Subcutaneous abdominal adipose tissue (tissue), 5 donors: Measurements from ENCODE around the gene TCF4.

Source experiments
- H3K27ac ChIP-seq: one replicate; pipeline ENCODE4 v1.7.0; 2013; ENCODE audit warnings: low read depth, mild to moderate bottlenecking, inconsistent platforms, low read length, moderate library complexity
- H3K27me3 ChIP-seq, 5 donors: one replicate each; pipeline ENCODE4 v1.7.0; 2013; ENCODE audit warnings: low read length in 5 of 5, inconsistent platforms in 1 of 5; ENCODE audit not compliant: control insufficient read depth in 5 of 5, insufficient read depth in 4 of 5
- H3K36me3 ChIP-seq, 5 donors: one replicate each; pipeline ENCODE4 v1.7.0; 2013; ENCODE audit warnings: low read length in 5 of 5; ENCODE audit not compliant: control insufficient read depth in 5 of 5, insufficient read depth in 5 of 5
- H3K4me1 ChIP-seq, 5 donors: one replicate each; pipeline ENCODE4 v1.7.0; 2013; ENCODE audit warnings: low read length in 5 of 5, mild to moderate bottlenecking in 3 of 5, moderate library complexity in 1 of 5; ENCODE audit not compliant: control insufficient read depth in 5 of 5, insufficient read depth in 5 of 5
- H3K4me3 ChIP-seq, 5 donors: one replicate each; pipeline ENCODE4 v1.7.0; 2013; ENCODE audit warnings: low read length in 5 of 5, low read depth in 1 of 5
- H3K9ac ChIP-seq, 5 donors: one replicate each; pipeline ENCODE4 v1.7.0; 2013; ENCODE audit warnings: low read length in 5 of 5, mild to moderate bottlenecking in 4 of 5, moderate library complexity in 3 of 5
- H3K9me3 ChIP-seq, 5 donors: one replicate each; pipeline ENCODE4 v1.7.0; 2013; ENCODE audit warnings: low read length in 5 of 5; ENCODE audit not compliant: control insufficient read depth in 5 of 5
- donor health status: healthy.
- donor health status: healthy.
- donor health status: healthy.
- donor health status: healthy.
- donor health status: healthy.

TCF4 gene

GRCh38 chr18:55387139-55387984 lies 200.6 kb downstream of the TCF4 start:
- Histone ChIP-seq H3K9me3 (peaks cover 0 to 5% (median 0%) of the 10 kb centered on the region in 5 donors), H3K9ac (peak overlapping the region in 1 of 5 donors; percentile 4), H3K36me3 (peaks cover 0 to 5% (median 3%) of the 10 kb centered on the region in 5 donors), H3K27ac (peak overlapping the region; percentile 26), H3K4me1 (peaks cover 0 to 35% (median 0%) of the 10 kb centered on the region in 5 donors), H3K27me3 (no peaks in the 10 kb centered on the region), H3K4me3 (no peak overlapping the region)

- H3K27ac ChIP-seq = peak overlapping the region; percentile 26
- H3K27me3 ChIP-seq = no peaks in the 10 kb centered on the region
- no peak overlapping the region for H3K9ac ChIP-seq
- peaks cover 0 to 5% (median 3%) of the 10 kb centered on the region in 5 donors for H3K36me3 ChIP-seq
- H3K4me1 ChIP-seq = peaks cover 0 to 35% (median 0%) of the 10 kb centered on the region in 5 donors
- H3K4me3 ChIP-seq = no peak overlapping the region
- H3K9me3 ChIP-seq = peaks cover 0 to 5% (median 0%) of the 10 kb centered on the region in 5 donors
Observed at GRCh38 chr18:55386545-55386944, 201.4 kb downstream of the TCF4 start.

- Histone ChIP-seq H3K9me3 (peaks cover 0 to 5% (median 0%) of the 10 kb centered on the region in 5 donors), H3K4me1 (peaks cover 0 to 35% (median 0%) of the 10 kb centered on the region in 5 donors), H3K27ac (no peak overlapping the region), H3K4me3 (no peak overlapping the region), H3K9ac (no peak overlapping the region), H3K27me3 (no peaks in the 10 kb centered on the region), H3K36me3 (peaks cover 0 to 5% (median 3%) of the 10 kb centered on the region in 5 donors)
Observed at GRCh38 chr18:55385770-55386169, 202.2 kb downstream of the TCF4 start.

GRCh38 chr18:55384551-55385275 lies 203.3 kb downstream of the TCF4 start:
- H3K9me3 ChIP-seq = peaks cover 0 to 5% (median 0%) of the 10 kb centered on the region in 5 donors
- no peak overlapping the region for H3K4me3 ChIP-seq
- H3K9ac ChIP-seq = no peak overlapping the region
- H3K27me3 ChIP-seq = no peaks in the 10 kb centered on the region
- peaks cover 0 to 5% (median 3%) of the 10 kb centered on the region in 5 donors for H3K36me3 ChIP-seq
- H3K4me1 ChIP-seq = peaks cover 0 to 35% (median 0%) of the 10 kb centered on the region in 5 donors
- H3K27ac ChIP-seq = no peak overlapping the region

GRCh38 chr18:55384115-55384514 lies 203.9 kb downstream of the TCF4 start:
- H3K9me3 ChIP-seq = peaks cover 0 to 5% (median 0%) of the 10 kb centered on the region in 5 donors
- no peaks in the 10 kb centered on the region for H3K27me3 ChIP-seq
- H3K36me3 ChIP-seq = no peaks in the 10 kb centered on the region
- H3K9ac ChIP-seq = no peak overlapping the region
- peaks cover 0 to 30% (median 0%) of the 10 kb centered on the region in 5 donors for H3K4me1 ChIP-seq
- no peak overlapping the region for H3K4me3 ChIP-seq
- H3K27ac ChIP-seq = no peak overlapping the region

GRCh38 chr18:55382277-55382805 lies 205.7 kb downstream of the TCF4 start:
- no peak overlapping the region for H3K4me3 ChIP-seq
- H3K9ac ChIP-seq = no peak overlapping the region
- peaks cover 0 to 5% (median 0%) of the 10 kb centered on the region in 5 donors for H3K9me3 ChIP-seq
- H3K27me3 ChIP-seq = no peaks in the 10 kb centered on the region
- peaks cover 0 to 19% (median 0%) of the 10 kb centered on the region in 5 donors for H3K4me1 ChIP-seq
- no peak overlapping the region for H3K27ac ChIP-seq
- H3K36me3 ChIP-seq = no peaks in the 10 kb centered on the region

GRCh38 chr18:55381277-55381676 lies 206.7 kb downstream of the TCF4 start:
- no peak overlapping the region for H3K4me3 ChIP-seq
- no peak overlapping the region for H3K27ac ChIP-seq
- H3K4me1 ChIP-seq = peaks cover under 1 to 14% (median 3%) of the 10 kb centered on the region in 5 donors
- no peak overlapping the region for H3K9ac ChIP-seq
- H3K27me3 ChIP-seq = no peaks in the 10 kb centered on the region
- H3K36me3 ChIP-seq = no peaks in the 10 kb centered on the region
- H3K9me3 ChIP-seq = peaks cover 0 to 5% (median 0%) of the 10 kb centered on the region in 5 donors

GRCh38 chr18:55380589-55380988 lies 207.4 kb downstream of the TCF4 start:
- Histone ChIP-seq H3K36me3 (no peaks in the 10 kb centered on the region), H3K27ac (no peak overlapping the region), H3K9ac (no peak overlapping the region), H3K4me3 (no peak overlapping the region), H3K27me3 (no peaks in the 10 kb centered on the region), H3K4me1 (peaks cover 3 to 15% (median 3%) of the 10 kb centered on the region in 5 donors), H3K9me3 (peaks cover 0 to 5% (median 0%) of the 10 kb centered on the region in 5 donors)

- Histone ChIP-seq H3K4me3 (no peak overlapping the region), H3K27ac (no peak overlapping the region), H3K4me1 (peaks cover 0 to 7% (median 3%) of the 10 kb centered on the region in 5 donors), H3K27me3 (no peaks in the 10 kb centered on the region), H3K9ac (no peak overlapping the region), H3K36me3 (no peaks in the 10 kb centered on the region), H3K9me3 (no peaks in the 10 kb centered on the region)
Observed at GRCh38 chr18:55376387-55376786, 211.6 kb downstream of the TCF4 start.
